Thoracic aorta (tissue), 2 donors: Measurements from ENCODE around the gene GSG1L. TPM values are rescaled to one million over a fixed set of nuclear protein-coding genes. Genes with fewer than 3 reads are reported as not detected.
A peak's percentile ranks its signal among the peaks of the same experiment; 100 is the strongest.

Experiments used
- ATAC-seq: fragments of 150-250 bp; one replicate; pipeline ENCODE4 v1.8.0; 2017; ENCODE audit warnings: low read depth; ENCODE audit not compliant: insufficient number of reproducible peaks, low FRiP score
- DNase-seq: peaks from one replicate; pipeline ENCODE4 v3.0.0-alpha.2; 2020; ENCODE audit warnings: low spot score
- H3K27ac ChIP-seq, 2 donors: fragments of 200-600 bp; sonication (generic); 1 replicate in 1 of 2; 2 replicates in 1 of 2; pipeline ENCODE4 v1.5.1; 2016; ENCODE audit warnings: mild to moderate bottlenecking in 2 of 2, moderate library complexity in 2 of 2
- H3K27me3 ChIP-seq: fragments of 200-600 bp; sonication (generic); replicated peaks from 2 replicates; pipeline ENCODE4 v1.6.0; 2016; ENCODE audit warnings: mild to moderate bottlenecking; ENCODE audit not compliant: insufficient read depth
- H3K36me3 ChIP-seq: fragments of 200-600 bp; sonication (generic); one replicate; pipeline ENCODE4 v1.5.1; 2016
- H3K4me1 ChIP-seq, 2 donors: fragments of 200-600 bp; sonication (generic); 1 replicate in 1 of 2; 2 replicates in 1 of 2; pipeline versions ENCODE4 v1.5.1 to v1.6.0; 2016; ENCODE audit warnings: low read depth in 2 of 2, mild to moderate bottlenecking in 1 of 2; ENCODE audit not compliant: control insufficient read depth in 1 of 2
- H3K4me3 ChIP-seq: fragments of 200-600 bp; sonication (generic); 2 replicates; pipeline ENCODE4 v1.5.1; 2016; ENCODE audit warnings: mild to moderate bottlenecking
- H3K9me3 ChIP-seq: fragments of 200-600 bp; sonication (generic); 2 replicates; pipeline ENCODE4 v1.5.1; 2016
- total RNA-seq, 2 donors: library from RNA; depleted of rRNA; stranded (reverse); fragments of >200 nt; gene quantifications; one replicate each; pipeline versions ENCODE4 v1.1.0 to v1.2.3, GENCODE V29; 2016
- TF ChIP-seq, protein P1 (sequence below): fragments of 200-600 bp; sonication (generic); IDR thresholded peaks from one replicate; pipeline ENCODE4 v1.5.1; 2019; ENCODE audit warnings: antibody characterized with exemption

Gene GSG1L
- total RNA-seq, 2 donors from 2014 or later, result 5.3 to 5.9 TPM

DNA sequence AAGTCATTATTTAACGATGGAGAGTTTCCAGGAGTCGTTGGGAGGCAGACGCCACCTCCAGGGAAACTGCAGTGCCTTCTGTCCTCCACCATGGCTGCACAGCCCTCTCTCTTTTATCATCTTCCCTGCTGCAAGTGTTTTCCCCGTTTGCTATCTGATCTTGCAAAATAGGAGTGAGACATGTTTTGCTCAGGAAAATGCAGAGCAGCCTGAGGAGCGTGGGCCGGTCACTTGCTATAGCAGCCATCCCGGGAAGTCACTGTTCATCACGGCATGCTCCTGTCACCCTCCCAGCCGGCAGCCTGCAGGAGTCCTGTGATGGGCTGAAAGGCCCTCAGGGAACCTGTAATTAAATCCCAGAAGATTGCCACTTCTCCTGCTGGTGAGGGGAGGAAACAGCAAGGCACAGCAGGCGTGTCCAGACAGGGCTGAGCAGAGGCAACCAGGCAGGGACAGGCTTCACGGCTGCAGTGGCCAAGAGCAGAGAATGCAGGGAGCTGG lies 143.1 kb downstream of the GSG1L start:
- TF ChIP-seq, protein P1, sequence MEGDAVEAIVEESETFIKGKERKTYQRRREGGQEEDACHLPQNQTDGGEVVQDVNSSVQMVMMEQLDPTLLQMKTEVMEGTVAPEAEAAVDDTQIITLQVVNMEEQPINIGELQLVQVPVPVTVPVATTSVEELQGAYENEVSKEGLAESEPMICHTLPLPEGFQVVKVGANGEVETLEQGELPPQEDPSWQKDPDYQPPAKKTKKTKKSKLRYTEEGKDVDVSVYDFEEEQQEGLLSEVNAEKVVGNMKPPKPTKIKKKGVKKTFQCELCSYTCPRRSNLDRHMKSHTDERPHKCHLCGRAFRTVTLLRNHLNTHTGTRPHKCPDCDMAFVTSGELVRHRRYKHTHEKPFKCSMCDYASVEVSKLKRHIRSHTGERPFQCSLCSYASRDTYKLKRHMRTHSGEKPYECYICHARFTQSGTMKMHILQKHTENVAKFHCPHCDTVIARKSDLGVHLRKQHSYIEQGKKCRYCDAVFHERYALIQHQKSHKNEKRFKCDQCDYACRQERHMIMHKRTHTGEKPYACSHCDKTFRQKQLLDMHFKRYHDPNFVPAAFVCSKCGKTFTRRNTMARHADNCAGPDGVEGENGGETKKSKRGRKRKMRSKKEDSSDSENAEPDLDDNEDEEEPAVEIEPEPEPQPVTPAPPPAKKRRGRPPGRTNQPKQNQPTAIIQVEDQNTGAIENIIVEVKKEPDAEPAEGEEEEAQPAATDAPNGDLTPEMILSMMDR, result peak; percentile 8
- H3K9me3 ChIP-seq, result no peaks in the 10 kb centered on the region
- H3K27me3 ChIP-seq, result no peaks in the 10 kb centered on the region
- DNase-seq (no peak), ATAC-seq (no peak)
- peaks cover 0 to 7% of the 10 kb centered on the region in 2 donors for H3K4me1 ChIP-seq
- H3K27ac ChIP-seq, result no peak overlapping the region
- H3K4me3 ChIP-seq, result no peak overlapping the region
- H3K36me3 ChIP-seq, result no peaks in the 10 kb centered on the region

DNA sequence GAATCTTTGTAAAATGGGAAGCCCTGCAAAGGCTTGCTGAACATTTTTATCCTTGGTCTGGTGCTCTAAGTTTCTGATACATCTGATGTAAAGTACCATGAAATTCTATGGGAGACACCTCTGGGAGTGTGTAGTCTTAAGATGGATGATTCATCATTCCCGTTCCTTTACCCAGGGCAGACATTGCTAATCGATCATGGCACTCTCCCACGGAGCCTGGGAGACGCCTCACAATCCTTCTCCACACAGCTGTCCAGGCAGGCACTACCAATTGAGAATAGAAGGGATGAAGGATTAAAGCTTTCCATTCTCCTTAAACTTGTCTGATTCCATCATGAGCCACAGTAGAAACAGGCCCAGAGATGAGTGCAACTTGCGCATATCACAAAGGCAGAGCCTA lies 144.8 kb downstream of the GSG1L start:
- TF ChIP-seq, protein P1, result no peak
- no peak overlapping the region for H3K4me3 ChIP-seq
- no peaks in the 10 kb centered on the region for H3K9me3 ChIP-seq
- H3K36me3 ChIP-seq, result no peaks in the 10 kb centered on the region
- H3K4me1 ChIP-seq, result peaks cover 0 to 7% of the 10 kb centered on the region in 2 donors
- H3K27ac ChIP-seq, result no peak overlapping the region
- no peaks in the 10 kb centered on the region for H3K27me3 ChIP-seq
- no peak for DNase-seq
- no peak for ATAC-seq

GRCh38 chr16:27917949-27918348 lies 145.6 kb downstream of the GSG1L start:
- H3K36me3 ChIP-seq, result no peaks in the 10 kb centered on the region
- no peak for DNase-seq
- peaks cover 0 to 7% of the 10 kb centered on the region in 2 donors for H3K4me1 ChIP-seq
- no peaks in the 10 kb centered on the region for H3K9me3 ChIP-seq
- TF ChIP-seq, protein P1, result no peak
- H3K4me3 ChIP-seq, result no peak overlapping the region
- no peak for ATAC-seq
- H3K27ac ChIP-seq, result no peak overlapping the region
- no peaks in the 10 kb centered on the region for H3K27me3 ChIP-seq

DNA sequence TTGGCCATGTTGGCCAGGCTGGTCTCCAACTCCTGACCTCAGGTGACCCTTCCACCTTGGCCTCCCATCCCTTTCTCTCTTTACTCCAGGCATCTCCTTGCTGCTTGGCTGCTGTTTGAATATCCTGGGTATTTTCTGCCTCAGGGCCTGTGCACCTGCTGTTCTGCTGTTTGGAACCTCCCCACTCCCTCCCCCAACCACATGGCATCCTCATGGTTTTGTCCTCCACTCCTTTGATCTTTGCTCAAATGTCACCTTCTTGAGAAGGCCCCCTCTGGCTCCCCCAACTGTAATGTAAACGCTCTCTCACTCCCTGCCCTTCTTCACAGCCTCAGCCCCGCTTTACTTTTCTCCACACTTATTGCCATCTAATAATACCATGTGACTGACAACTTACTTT lies 152.0 kb downstream of the GSG1L start:
- Histone ChIP-seq H3K9me3 (no peaks in the 10 kb centered on the region), H3K4me3 (no peak overlapping the region), H3K27me3 (no peaks in the 10 kb centered on the region), H3K4me1 (no peaks in the 10 kb centered on the region), H3K27ac (no peak overlapping the region), H3K36me3 (no peaks in the 10 kb centered on the region)
- TF ChIP-seq, protein P1, result no peak
- ATAC-seq (no peak), DNase-seq (no peak)

GRCh38 chr16:27907457-27907972 lies 156.0 kb downstream of the GSG1L start:
- no peaks in the 10 kb centered on the region for H3K9me3 ChIP-seq
- no peak overlapping the region for H3K4me3 ChIP-seq
- H3K27me3 ChIP-seq, result no peaks in the 10 kb centered on the region
- ATAC-seq (no peak), DNase-seq (no peak)
- H3K36me3 ChIP-seq, result no peaks in the 10 kb centered on the region
- TF ChIP-seq, protein P1, result no peak
- H3K4me1 ChIP-seq, result no peaks in the 10 kb centered on the region
- no peak overlapping the region for H3K27ac ChIP-seq
